NCI-H1092 treated with DMSO at 0.1 percent for 48 hours (cell line): ENCODE results near the gene KIRREL3.

Source experiments
- DNase-seq: peaks from one replicate; lab custom pipeline; 2025; lab: John Stamatoyannopoulos, UW

The KIRREL3 gene

GRCh38 chr11:126575849-126576248 is 424.7 kb downstream of the KIRREL3 start:
- no peak for DNase-seq

GRCh38 chr11:126573325-126573978 is 427.1 kb downstream of the KIRREL3 start:
- DNase-seq, result peak; percentile 63

- no peak for DNase-seq
Measured at GRCh38 chr11:126570489-126570888, 430.1 kb downstream of the KIRREL3 start.

GRCh38 chr11:126567419-126567818 is 433.2 kb downstream of the KIRREL3 start:
- DNase-seq, result no peak

GRCh38 chr11:126564566-126564965 is 436.0 kb downstream of the KIRREL3 start:
- no peak for DNase-seq

- no peak for DNase-seq
Measured at GRCh38 chr11:126561327-126561893, 439.2 kb downstream of the KIRREL3 start.

GRCh38 chr11:126560221-126560620 is 440.3 kb downstream of the KIRREL3 start:
- no peak for DNase-seq

- no peak for DNase-seq
Measured at GRCh38 chr11:126548581-126549550, 451.7 kb downstream of the KIRREL3 start.

- DNase-seq, result no peak
Measured at GRCh38 chr11:126547691-126548090, 452.9 kb downstream of the KIRREL3 start.

GRCh38 chr11:126547161-126547560 is 453.4 kb downstream of the KIRREL3 start:
- no peak for DNase-seq

- DNase-seq, result no peak
Measured at GRCh38 chr11:126546694-126547093, 453.9 kb downstream of the KIRREL3 start.

- no peak for DNase-seq
Measured at GRCh38 chr11:126546191-126546590, 454.4 kb downstream of the KIRREL3 start.

- DNase-seq, result no peak
Measured at GRCh38 chr11:126545057-126545555, 455.5 kb downstream of the KIRREL3 start.

- peak; percentile 84 for DNase-seq
Measured at GRCh38 chr11:126544108-126545056, 456.2 kb downstream of the KIRREL3 start.

- DNase-seq, result no peak
Measured at GRCh38 chr11:126543691-126544090, 456.9 kb downstream of the KIRREL3 start.

GRCh38 chr11:126542334-126543015 is 458.1 kb downstream of the KIRREL3 start:
- DNase-seq, result no peak

GRCh38 chr11:126538071-126538470 is 462.5 kb downstream of the KIRREL3 start:
- DNase-seq, result no peak

- no peak for DNase-seq
Measured at GRCh38 chr11:126537492-126537891, 463.1 kb downstream of the KIRREL3 start.

- DNase-seq, result no peak
Measured at GRCh38 chr11:126534141-126534805, 466.3 kb downstream of the KIRREL3 start.

- no peak for DNase-seq
Measured at GRCh38 chr11:126533560-126533959, 467.0 kb downstream of the KIRREL3 start.
